Gastrocnemius medialis (tissue), 4 donors: ENCODE data around the gene RFK. TPM values are rescaled to one million over a fixed set of nuclear protein-coding genes. Genes with fewer than 3 reads are reported as not detected.

Experiments
- ATAC-seq, 2 donors: fragments of 150-250 bp; one replicate each; pipeline ENCODE4 v1.9.1; 2016
- DNase-seq, 2 donors: peaks; one replicate each; pipeline ENCODE4 v3.0.0-alpha.2; 2019
- H3K27ac ChIP-seq, 4 donors: fragments of 200-600 bp; sonication (generic); 1 replicate in 1 of 4; 2 replicates in 3 of 4; pipeline ENCODE4 v1.5.1; 2016 to 2018; ENCODE audit warnings: mild to moderate bottlenecking in 2 of 4, moderate library complexity in 1 of 4
- H3K27me3 ChIP-seq, 3 donors: fragments of 200-600 bp; sonication (generic) in 2 of 3; 1 replicate in 1 of 3; 2 replicates in 2 of 3; pipeline versions ENCODE4 v1.5.1 to v1.6.0; 2016 to 2019; ENCODE audit warnings: mild to moderate bottlenecking in 1 of 3, moderate library complexity in 1 of 3
- H3K36me3 ChIP-seq, 2 donors: fragments of 200-600 bp; sonication (generic) in 1 of 2; one replicate each; pipeline ENCODE4 v1.5.1; 2017 to 2018
- H3K4me1 ChIP-seq, 2 donors: fragments of 200-600 bp; sonication (generic) in 1 of 2; one replicate each; pipeline ENCODE4 v1.5.1; 2016 to 2017; ENCODE audit warnings: mild to moderate bottlenecking in 2 of 2
- H3K4me3 ChIP-seq, 4 donors: fragments of 200-600 bp; sonication (generic) in 3 of 4; 1 replicate in 1 of 4; 2 replicates in 3 of 4; pipeline ENCODE4 v1.5.1; 2016 to 2019; ENCODE audit warnings: mild to moderate bottlenecking in 2 of 4
- H3K9me3 ChIP-seq, 3 donors: fragments of 200-600 bp; sonication (generic) in 2 of 3; 1 replicate in 1 of 3; 2 replicates in 2 of 3; pipeline ENCODE4 v1.5.1; 2016 to 2019
- POLR2A ChIP-seq, 2 donors: fragments of 450-650 bp; IDR thresholded peaks; one replicate each; pipeline ENCODE4 v1.6.1; 2017; ENCODE audit warnings: antibody characterized with exemption in 2 of 2, mild to moderate bottlenecking in 2 of 2, moderate library complexity in 2 of 2
- in situ Hi-C, 4 donors: fragments of 200-750 bp; cut with MboI; loops; one replicate each; pipeline versions ENCODE4 v1.15.0 to v1.8.0; 2017; ENCODE audit warnings: low sequenced_read_pairs in 4 of 4
- intact Hi-C: fragments of 100-400 bp; cut with DNase I; formaldehyde crosslinking; loops from one replicate; pipeline ENCODE4 v1.15.1; 2023; ENCODE audit warnings: low total_unique reads
- total RNA-seq, 4 donors: library from RNA; depleted of rRNA; stranded (reverse); fragments of >200 nt; gene quantifications; one replicate each; pipeline versions ENCODE4 v1.1.0 to v1.2.3, GENCODE V29; 2016
- TF ChIP-seq, protein P1 (sequence below), 5 experiments: fragments of 450-650 bp in 3 of 5; fragments of 200-600 bp in 2 of 5; sonication (generic) in 2 of 5; IDR thresholded peaks in 4 of 5; conservative IDR thresholded peaks in 1 of 5; 1 replicate in 4 of 5; 2 replicates in 1 of 5; pipeline ENCODE4 v1.5.1; 2016 to 2019; ENCODE audit warnings: antibody characterized with exemption in 5 of 5, mild to moderate bottlenecking in 3 of 5, moderate library complexity in 3 of 5

Gene RFK
- total RNA-seq, 4 donors from 2014 or later = 13.2 to 33.6 (median 25.6) TPM

DNA sequence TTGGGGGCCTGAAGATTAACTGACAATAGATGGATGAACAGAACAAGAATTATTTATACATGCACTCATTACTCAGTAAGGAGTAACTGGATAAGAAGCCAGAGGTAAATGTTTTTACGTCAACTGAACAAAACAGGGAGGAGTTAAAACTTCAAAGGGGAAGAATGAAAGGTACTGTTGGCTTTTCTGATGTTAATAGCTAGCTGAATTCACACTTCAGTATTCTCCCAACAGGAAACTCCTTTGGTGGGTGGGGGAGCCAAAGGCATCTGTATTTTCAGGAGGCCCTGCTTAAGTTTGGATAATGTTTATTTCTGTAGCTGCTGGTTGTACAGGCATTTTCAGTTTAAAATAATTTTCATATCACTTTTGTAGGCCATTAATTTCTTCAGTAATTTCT is 23.2 kb upstream of the RFK start:
- H3K4me3 ChIP-seq = no peak overlapping the region
- H3K9me3 ChIP-seq = peaks cover 0 to 3% (median 0%) of the 10 kb centered on the region in 3 donors
- ATAC-seq (no peak), DNase-seq (no peak)
- H3K4me1 ChIP-seq = no peaks in the 10 kb centered on the region
- in situ Hi-C loops (no loop called here), intact Hi-C loops (no loop called here)
- H3K36me3 ChIP-seq = no peaks in the 10 kb centered on the region
- TF ChIP-seq, protein P1, sequence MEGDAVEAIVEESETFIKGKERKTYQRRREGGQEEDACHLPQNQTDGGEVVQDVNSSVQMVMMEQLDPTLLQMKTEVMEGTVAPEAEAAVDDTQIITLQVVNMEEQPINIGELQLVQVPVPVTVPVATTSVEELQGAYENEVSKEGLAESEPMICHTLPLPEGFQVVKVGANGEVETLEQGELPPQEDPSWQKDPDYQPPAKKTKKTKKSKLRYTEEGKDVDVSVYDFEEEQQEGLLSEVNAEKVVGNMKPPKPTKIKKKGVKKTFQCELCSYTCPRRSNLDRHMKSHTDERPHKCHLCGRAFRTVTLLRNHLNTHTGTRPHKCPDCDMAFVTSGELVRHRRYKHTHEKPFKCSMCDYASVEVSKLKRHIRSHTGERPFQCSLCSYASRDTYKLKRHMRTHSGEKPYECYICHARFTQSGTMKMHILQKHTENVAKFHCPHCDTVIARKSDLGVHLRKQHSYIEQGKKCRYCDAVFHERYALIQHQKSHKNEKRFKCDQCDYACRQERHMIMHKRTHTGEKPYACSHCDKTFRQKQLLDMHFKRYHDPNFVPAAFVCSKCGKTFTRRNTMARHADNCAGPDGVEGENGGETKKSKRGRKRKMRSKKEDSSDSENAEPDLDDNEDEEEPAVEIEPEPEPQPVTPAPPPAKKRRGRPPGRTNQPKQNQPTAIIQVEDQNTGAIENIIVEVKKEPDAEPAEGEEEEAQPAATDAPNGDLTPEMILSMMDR (IDR thresholded peaks at IDR 0.05 in 4 of 5, conservative IDR thresholded peaks at IDR 0.05 in 1 of 5) = no peak
- TF ChIP-seq POLR2A (IDR thresholded peaks at IDR 0.05) = no peak
- H3K27me3 ChIP-seq = no peaks in the 10 kb centered on the region
- no peak overlapping the region for H3K27ac ChIP-seq

DNA sequence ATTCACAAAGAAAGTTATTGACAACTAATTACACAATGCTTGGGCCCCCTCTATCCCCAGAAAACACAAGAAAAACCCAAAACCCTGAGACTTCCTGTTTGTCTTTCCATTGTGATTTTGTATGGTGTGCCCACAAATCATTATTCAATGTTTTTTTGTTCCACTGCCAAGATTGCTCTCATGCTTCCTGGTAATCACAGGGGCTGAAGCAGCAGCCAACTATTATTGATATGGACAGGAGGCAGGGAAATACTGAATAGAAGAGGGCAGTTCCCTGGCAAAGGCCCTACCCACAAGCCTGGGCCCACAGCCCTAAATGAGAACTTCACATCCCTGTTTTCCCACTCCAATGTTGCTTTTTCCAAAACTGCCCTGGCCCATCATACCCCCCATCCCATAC is 21.5 kb upstream of the RFK start:
- intact Hi-C loops = no loop called here
- Histone ChIP-seq H3K36me3 (no peaks in the 10 kb centered on the region), H3K27ac (no peak overlapping the region), H3K27me3 (no peaks in the 10 kb centered on the region), H3K4me3 (no peak overlapping the region), H3K4me1 (no peaks in the 10 kb centered on the region), H3K9me3 (peaks cover 0 to 3% (median 0%) of the 10 kb centered on the region in 3 donors)
- ATAC-seq (no peak), DNase-seq (no peak)
- TF ChIP-seq, protein P1 (IDR thresholded peaks at IDR 0.05 in 4 of 5, conservative IDR thresholded peaks at IDR 0.05 in 1 of 5) = no peak
- in situ Hi-C loops = no loop called here

DNA sequence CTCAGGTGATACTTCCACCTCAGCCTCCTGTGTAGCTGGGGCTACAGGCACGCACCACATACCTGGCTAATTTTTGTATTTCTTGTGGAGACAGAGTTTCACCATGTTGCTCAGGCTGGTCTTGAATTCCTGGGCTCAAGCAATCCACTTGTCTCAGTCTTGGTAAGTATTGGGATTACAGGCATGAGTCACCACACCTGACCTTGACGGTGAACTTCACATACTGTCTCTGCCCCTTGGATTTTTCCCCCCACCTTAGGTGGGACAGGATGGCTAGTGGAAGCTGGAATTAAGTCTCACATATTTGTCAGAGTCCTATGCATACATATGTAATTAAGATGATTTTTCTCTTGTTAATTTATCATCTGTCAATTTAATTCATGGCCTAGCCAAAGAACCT is 20.9 kb upstream of the RFK start:
- Histone ChIP-seq H3K4me1 (no peaks in the 10 kb centered on the region), H3K36me3 (no peaks in the 10 kb centered on the region), H3K27me3 (no peaks in the 10 kb centered on the region), H3K4me3 (no peak overlapping the region), H3K27ac (no peak overlapping the region), H3K9me3 (peaks cover 0 to 3% (median 0%) of the 10 kb centered on the region in 3 donors)
- TF ChIP-seq POLR2A (IDR thresholded peaks at IDR 0.05) = no peak
- TF ChIP-seq, protein P1 (IDR thresholded peaks at IDR 0.05 in 4 of 5, conservative IDR thresholded peaks at IDR 0.05 in 1 of 5) = no peak
- no peak for DNase-seq
- intact Hi-C loops = no loop called here
- no peak for ATAC-seq
- in situ Hi-C loops = no loop called here

DNA sequence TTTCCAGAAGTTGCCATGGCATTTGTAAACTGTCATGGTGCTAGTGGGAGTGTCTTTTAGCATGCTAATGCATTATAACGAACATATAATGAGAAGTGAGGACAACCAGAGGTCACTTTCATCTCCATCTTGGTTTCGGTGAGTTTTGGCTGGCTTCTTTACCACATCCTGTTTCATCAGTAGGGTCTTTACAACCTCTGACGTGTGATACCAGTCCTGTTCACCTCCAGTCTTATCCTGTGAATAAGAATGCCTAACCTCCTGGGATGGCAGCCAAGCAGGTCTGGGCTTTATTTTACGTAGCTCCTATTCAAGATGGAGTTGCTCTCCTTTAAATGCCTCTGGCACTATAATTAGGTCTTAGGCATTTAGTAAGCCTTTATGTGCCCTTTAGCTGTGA is 20.4 kb upstream of the RFK start:
- Histone ChIP-seq H3K36me3 (no peaks in the 10 kb centered on the region), H3K4me3 (no peak overlapping the region), H3K27ac (no peak overlapping the region), H3K27me3 (no peaks in the 10 kb centered on the region), H3K4me1 (no peaks in the 10 kb centered on the region), H3K9me3 (peaks cover 0 to 3% (median 0%) of the 10 kb centered on the region in 3 donors)
- intact Hi-C loops = no loop called here
- no peak for TF ChIP-seq POLR2A (IDR thresholded peaks at IDR 0.05)
- TF ChIP-seq, protein P1 (IDR thresholded peaks at IDR 0.05 in 4 of 5, conservative IDR thresholded peaks at IDR 0.05 in 1 of 5) = no peak
- ATAC-seq (no peak), DNase-seq (no peak)
- in situ Hi-C loops = no loop called here

DNA sequence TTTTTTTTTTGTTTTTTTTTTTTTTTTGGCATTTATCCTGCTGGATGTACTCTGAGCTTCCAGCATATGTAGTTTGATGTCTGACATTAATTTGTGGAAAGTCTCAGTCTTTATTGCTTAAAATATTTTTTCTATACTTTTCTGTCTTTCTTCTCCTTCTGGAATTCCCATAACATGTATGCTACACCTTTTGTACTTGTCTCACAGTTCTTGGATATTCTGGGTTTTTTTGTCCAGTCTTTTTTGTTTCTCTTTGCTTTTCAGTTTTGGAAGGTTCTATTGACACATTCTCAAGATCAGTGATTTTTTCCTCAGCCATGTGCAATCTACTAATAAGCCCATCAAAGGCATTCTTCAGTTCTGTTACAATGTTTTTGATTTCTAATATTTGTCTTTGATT is 19.4 kb upstream of the RFK start:
- no peaks in the 10 kb centered on the region for H3K27me3 ChIP-seq
- no peak overlapping the region for H3K27ac ChIP-seq
- no peak for DNase-seq
- H3K9me3 ChIP-seq = peaks cover 0 to 3% (median 0%) of the 10 kb centered on the region in 3 donors
- in situ Hi-C loops = no loop called here
- no peaks in the 10 kb centered on the region for H3K4me1 ChIP-seq
- intact Hi-C loops = no loop called here
- TF ChIP-seq POLR2A (IDR thresholded peaks at IDR 0.05) = no peak
- TF ChIP-seq, protein P1 (IDR thresholded peaks at IDR 0.05 in 4 of 5, conservative IDR thresholded peaks at IDR 0.05 in 1 of 5) = no peak
- no peaks in the 10 kb centered on the region for H3K36me3 ChIP-seq
- no peak overlapping the region for H3K4me3 ChIP-seq
- no peak for ATAC-seq
